C4-2B (cell line): Measurements from ENCODE around the gene CYP26B1.

ENCODE experiments used
- ZFX ChIP-seq: fragments of 450-650 bp; IDR thresholded peaks from 2 replicates; pipeline ENCODE4 v1.6.1; 2017
- TF ChIP-seq, protein P1 (sequence below): fragments of 450-650 bp; conservative IDR thresholded peaks from 2 replicates; pipeline ENCODE4 v1.5.1; 2017; ENCODE audit warnings: mild to moderate bottlenecking

DNA sequence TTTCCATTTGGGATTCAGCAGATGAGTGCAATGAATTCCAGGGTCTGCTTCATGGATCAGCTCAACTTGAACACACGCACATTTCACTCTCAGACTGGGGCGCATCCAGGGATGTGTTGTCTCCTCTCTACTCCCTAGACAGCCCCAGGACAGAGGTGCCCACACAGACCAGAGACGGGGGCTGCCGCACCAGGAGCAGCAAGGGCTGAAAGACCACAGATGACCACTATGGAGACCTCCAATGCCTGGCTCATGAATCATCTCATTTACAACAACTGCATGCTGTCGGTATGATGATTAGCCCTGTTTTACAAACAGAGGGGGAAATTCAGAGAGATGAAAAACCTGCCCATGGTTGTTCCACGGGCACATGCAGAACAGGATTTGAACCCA, 63.1 kb downstream of the CYP26B1 start:
- TF ChIP-seq, protein P1, sequence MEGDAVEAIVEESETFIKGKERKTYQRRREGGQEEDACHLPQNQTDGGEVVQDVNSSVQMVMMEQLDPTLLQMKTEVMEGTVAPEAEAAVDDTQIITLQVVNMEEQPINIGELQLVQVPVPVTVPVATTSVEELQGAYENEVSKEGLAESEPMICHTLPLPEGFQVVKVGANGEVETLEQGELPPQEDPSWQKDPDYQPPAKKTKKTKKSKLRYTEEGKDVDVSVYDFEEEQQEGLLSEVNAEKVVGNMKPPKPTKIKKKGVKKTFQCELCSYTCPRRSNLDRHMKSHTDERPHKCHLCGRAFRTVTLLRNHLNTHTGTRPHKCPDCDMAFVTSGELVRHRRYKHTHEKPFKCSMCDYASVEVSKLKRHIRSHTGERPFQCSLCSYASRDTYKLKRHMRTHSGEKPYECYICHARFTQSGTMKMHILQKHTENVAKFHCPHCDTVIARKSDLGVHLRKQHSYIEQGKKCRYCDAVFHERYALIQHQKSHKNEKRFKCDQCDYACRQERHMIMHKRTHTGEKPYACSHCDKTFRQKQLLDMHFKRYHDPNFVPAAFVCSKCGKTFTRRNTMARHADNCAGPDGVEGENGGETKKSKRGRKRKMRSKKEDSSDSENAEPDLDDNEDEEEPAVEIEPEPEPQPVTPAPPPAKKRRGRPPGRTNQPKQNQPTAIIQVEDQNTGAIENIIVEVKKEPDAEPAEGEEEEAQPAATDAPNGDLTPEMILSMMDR = no peak
- no peak for TF ChIP-seq ZFX
